ENCODE results near the gene E2F2. TPM values are rescaled to one million over a fixed set of nuclear protein-coding genes. Genes with fewer than 3 reads are reported as not detected.

E2F2 gene
- total RNA-seq, 1 donor from 2014 or later, result 2.9 TPM

GRCh38 chr1:23554127-23554480, 23.1 kb upstream of the E2F2 start:
- TF ChIP-seq POLR2A (IDR thresholded peaks at IDR 0.05) (no peak), POLR2AphosphoS5 (IDR thresholded peaks at IDR 0.05; ENCODE audit: insufficient read depth in 1 of 2, low read depth in 1 of 2) (peak in 1 of 2 donors; percentile 38)
- Histone ChIP-seq H3K27me3 (no peaks in the 10 kb centered on the region), H3K36me3 (no peaks in the 10 kb centered on the region), H3K4me1 (peaks cover 47% of the 10 kb centered on the region), H3K27ac (peak overlapping the region; percentile 86), H3K9me3 (no peaks in the 10 kb centered on the region), H3K4me3 (peak overlapping the region; percentile 65 to 71)
- intact Hi-C loops (cut with DNase I), result no loop called here
- DNase-seq (ENCODE audit: extremely low spot score in 2 of 2), result no peak

- H3K36me3 ChIP-seq, result no peaks in the 10 kb centered on the region
- no peaks in the 10 kb centered on the region for H3K27me3 ChIP-seq
- intact Hi-C loops (cut with DNase I), result no loop called here
- H3K4me3 ChIP-seq, result no peak overlapping the region
- H3K27ac ChIP-seq, result peak overlapping the region; percentile 86
- no peaks in the 10 kb centered on the region for H3K9me3 ChIP-seq
- no peak for DNase-seq (ENCODE audit: extremely low spot score in 2 of 2)
- peaks cover 45% of the 10 kb centered on the region for H3K4me1 ChIP-seq
- no peak for TF ChIP-seq CTCF (IDR thresholded peaks at IDR 0.05)
- no peak for TF ChIP-seq POLR2AphosphoS5 (IDR thresholded peaks at IDR 0.05; ENCODE audit: insufficient read depth in 1 of 2, low read depth in 1 of 2)
- no peak for TF ChIP-seq POLR2A (IDR thresholded peaks at IDR 0.05)
Observed at GRCh38 chr1:23553231-23554126, 22.4 kb upstream of the E2F2 start.

- Histone ChIP-seq H3K27ac (no peak overlapping the region), H3K4me1 (peaks cover 30% of the 10 kb centered on the region), H3K27me3 (no peaks in the 10 kb centered on the region), H3K36me3 (no peaks in the 10 kb centered on the region), H3K4me3 (no peak overlapping the region), H3K9me3 (no peaks in the 10 kb centered on the region)
- intact Hi-C loops (cut with DNase I), result no loop called here
- no peak for DNase-seq (ENCODE audit: extremely low spot score in 2 of 2)
- TF ChIP-seq POLR2A (IDR thresholded peaks at IDR 0.05) (no peak), POLR2AphosphoS5 (IDR thresholded peaks at IDR 0.05; ENCODE audit: insufficient read depth in 1 of 2, low read depth in 1 of 2) (no peak), CTCF (IDR thresholded peaks at IDR 0.05) (no peak)
Observed at GRCh38 chr1:23551849-23552248, 20.8 kb upstream of the E2F2 start.

DNA sequence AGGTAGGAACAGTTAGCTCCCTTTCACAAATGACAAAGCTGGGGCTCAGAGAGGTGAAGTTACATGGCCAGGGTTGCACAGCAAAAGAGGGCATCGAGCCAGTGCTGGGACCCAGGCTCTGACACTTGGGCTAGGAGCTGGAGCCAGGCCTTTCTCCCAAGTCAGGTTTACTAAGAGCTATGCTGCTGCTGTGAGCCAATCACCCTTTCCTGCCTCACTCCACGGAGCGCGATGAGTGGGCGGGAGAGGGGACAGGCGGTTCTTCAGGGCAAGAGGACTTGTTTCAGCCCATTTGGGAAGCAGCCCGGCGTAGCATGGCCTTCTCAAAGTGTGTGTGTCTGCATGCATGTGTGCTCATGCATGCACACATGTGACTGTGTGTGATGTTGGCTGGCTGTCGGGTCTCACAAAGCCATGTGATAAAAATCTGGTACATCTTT, 17.7 kb upstream of the E2F2 start:
- DNase-seq (ENCODE audit: extremely low spot score in 2 of 2), result no peak
- H3K4me3 ChIP-seq, result no peak overlapping the region

More for the DNA sequence above, 17.7 kb upstream of the E2F2 start:
- TF ChIP-seq POLR2A (IDR thresholded peaks at IDR 0.05) (no peak), CTCF (IDR thresholded peaks at IDR 0.05) (no peak), POLR2AphosphoS5 (IDR thresholded peaks at IDR 0.05; ENCODE audit: insufficient read depth in 1 of 2, low read depth in 1 of 2) (no peak)
- Histone ChIP-seq H3K27me3 (no peaks in the 10 kb centered on the region), H3K27ac (no peak overlapping the region), H3K36me3 (no peaks in the 10 kb centered on the region), H3K9me3 (no peaks in the 10 kb centered on the region), H3K4me1 (peaks cover 3% of the 10 kb centered on the region)
- intact Hi-C loops (cut with DNase I), result no loop called here

All from vagina (tissue), 2 donors.